ENCODE data around the gene CEP170.

Gene CEP170

DNA sequence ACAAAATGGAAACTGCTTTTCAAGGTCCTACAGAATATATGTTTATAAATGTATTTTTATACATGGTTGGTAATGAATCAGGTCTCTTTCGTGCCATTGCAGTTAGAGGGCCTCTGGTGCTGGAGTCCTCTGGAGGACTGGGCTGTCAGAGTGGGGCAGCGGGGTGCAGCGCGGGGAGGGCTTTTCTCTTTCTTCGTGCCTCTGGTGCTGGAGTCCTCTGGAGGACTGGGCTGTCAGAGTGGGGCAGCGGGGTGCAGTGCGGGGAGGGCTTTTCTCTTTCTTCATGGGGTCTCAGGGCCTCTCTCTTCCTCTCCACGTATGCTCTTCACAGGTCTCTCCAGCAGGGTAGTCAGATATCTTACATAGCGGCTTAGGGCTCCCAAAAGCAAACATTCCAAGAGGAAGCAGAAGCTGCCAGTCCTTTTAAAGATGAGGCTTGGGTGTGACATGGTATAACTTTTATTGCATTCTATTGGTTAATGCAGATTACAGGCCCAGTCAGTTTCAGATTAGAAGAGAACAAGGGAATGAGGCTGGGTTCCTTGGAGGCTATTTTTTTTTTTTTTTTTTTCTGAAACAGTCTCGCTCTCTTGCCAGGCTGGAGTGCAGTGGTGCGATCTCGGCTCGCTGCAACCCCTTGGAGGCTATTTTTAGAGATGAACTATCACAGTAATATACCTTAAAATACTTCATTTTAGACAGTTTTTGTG is 13.8 kb upstream of the CEP170 start:
- DNase-seq (ENCODE audit: low read depth in 1 of 2, low spot score in 1 of 2): no peak

GRCh38 chr1:243267914-243268653 is 13.0 kb upstream of the CEP170 start:
- DNase-seq (ENCODE audit: low read depth in 1 of 2, low spot score in 1 of 2): no peak

GRCh38 chr1:243267471-243267880 is 12.4 kb upstream of the CEP170 start:
- DNase-seq (ENCODE audit: low read depth in 1 of 2, low spot score in 1 of 2): no peak

DNA sequence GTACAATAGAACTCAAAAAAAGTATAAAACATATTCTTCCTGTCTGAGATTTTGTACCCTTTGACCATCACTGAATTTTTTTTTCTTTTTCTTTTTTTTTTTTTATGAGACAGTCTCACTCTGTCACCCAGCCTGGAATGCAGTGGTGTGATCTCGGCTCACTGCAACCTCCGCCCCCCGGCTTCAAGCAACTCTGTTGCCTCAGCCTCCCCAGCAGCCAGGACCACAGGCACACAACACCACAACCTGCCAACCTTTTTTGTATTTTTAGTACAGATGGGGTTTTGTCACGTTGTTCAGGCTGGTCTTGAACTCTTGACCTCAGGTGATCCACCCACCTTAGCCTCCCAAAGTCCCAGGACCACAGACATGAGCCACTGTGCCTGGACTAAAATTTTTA is 11.2 kb upstream of the CEP170 start:
- no peak for DNase-seq (ENCODE audit: low read depth in 1 of 2, low spot score in 1 of 2)

GRCh38 chr1:243264717-243265116 is 9.6 kb upstream of the CEP170 start:
- no peak for DNase-seq (ENCODE audit: low read depth in 1 of 2, low spot score in 1 of 2)

DNA sequence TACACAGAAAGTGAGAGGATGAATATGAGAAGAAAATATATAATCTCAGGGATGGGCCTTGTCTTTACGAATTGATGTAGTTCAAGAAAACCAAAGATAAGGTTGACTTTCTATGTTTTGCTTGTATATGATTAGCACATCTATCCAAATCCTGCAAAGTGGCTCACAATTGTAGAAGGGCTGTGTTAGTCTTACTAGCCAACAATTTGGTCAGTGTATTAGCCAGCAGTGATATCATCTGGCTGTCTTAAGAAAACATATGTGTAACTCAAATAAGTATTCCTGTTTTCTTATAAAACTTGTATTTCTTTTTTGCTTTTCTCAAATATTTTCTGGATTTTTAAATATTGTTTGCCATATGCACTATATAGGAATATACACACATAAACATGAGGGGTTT is 6.3 kb upstream of the CEP170 start:
- DNase-seq (ENCODE audit: low read depth in 1 of 2, low spot score in 1 of 2): no peak

- no peak for DNase-seq (ENCODE audit: low read depth in 1 of 2, low spot score in 1 of 2)
Measured at GRCh38 chr1:243260221-243260880, 5.3 kb upstream of the CEP170 start.

- DNase-seq (ENCODE audit: low read depth in 1 of 2, low spot score in 1 of 2): no peak
Measured at GRCh38 chr1:243258731-243259130, 3.6 kb upstream of the CEP170 start.

- DNase-seq (ENCODE audit: low read depth in 1 of 2, low spot score in 1 of 2): no peak
Measured at GRCh38 chr1:243257189-243257588, 2.1 kb upstream of the CEP170 start.

DNA sequence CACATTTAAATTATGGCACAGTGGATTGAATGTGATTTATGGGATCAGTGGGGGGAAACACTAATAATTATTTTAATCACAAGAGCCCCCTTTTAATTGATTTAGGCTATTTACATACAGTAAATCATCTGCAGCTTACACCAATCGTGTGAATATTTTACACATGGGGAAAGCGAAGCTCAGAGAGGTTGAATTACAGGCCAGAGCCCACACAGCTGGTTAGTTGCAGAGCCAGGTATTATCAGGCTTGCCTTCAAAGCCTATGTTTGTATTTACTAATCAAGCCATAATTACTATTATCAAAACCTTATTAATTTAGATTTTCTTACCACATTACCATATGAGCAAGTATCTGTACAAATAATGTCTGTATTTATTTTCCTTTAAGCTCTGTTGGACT is 1.5 kb upstream of the CEP170 start:
- DNase-seq (ENCODE audit: low read depth in 1 of 2, low spot score in 1 of 2): no peak

DNA sequence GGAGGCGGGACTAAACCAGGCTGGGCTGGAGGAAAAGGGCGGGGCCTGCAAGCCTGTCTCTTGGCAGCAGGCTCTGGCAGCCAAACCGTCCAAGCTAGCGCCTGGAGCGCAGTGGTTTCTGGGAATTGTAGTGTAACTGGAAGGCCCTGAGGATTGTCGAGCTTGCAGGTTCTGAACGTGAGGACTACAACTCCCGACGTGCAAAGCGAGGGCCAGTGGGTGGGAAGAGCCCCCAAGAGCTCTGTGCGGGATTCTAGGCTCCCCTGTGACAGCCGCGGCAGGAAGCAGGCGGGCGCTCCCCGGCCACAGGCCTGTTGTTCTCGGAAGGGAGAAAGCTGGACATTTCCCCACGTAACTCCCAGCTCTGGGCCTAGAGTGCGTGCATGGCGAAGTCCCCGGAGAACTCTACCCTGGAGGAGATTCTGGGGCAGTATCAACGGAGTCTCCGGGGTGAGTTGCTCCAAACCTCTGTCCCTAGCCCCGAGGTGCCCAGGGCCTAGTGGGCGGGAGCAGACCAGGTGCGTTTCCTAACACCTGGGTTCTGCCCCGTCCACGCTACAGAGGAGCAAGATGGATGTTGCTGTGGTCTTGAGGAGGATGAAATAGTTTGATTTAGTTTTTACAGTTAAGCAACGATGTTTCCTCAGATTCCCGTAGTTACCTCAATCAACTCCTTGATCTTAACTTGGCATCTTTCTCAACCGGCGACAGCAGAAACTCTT is 871 bp upstream of the CEP170 start, which contains the start of gene SDCCAG8:
Gene SDCCAG8, plus strand, starts transcription at position 251 of the 722 bp plus-strand sequence. Its CDS starts 133 bp downstream, at position 384.
- DNase-seq (ENCODE audit: low read depth in 1 of 2, low spot score in 1 of 2): peak; percentile 79 to 81

DNA sequence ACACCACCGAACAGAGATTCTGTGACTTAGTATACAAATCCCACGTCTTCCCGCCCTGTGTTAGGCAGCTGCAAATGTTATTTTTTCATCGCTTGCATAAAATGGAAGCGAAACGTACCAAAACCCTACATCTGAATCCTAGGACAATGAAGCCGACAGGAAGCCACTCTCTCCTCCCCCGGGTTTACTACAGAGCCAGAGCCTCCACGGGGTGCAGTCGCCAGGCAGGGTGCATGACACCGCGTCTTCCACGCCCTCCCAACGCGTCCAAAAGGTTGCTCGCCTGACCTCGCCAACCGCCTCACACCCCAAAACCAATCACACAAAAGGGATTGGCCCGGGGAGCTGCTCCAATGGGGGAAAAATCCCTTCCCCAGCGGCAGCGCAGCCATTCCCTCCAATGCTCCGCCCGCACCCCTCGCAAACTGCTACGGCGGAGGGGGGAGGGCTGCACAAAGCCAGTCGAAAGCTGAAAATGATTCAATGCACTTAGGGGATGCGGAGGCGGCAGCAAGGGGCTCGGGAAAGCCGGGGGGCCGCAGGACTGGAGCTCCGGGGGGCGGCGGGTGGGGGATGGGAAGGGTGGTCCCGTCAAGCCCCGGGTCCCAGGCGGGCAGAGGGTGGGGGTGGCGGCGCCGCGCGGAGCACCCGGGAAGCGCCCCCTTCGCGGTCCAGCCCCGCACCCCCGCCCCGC is 701 bp downstream of the CEP170 start:
- peak; percentile 3 to 46 for DNase-seq (ENCODE audit: low read depth in 1 of 2, low spot score in 1 of 2)

DNA sequence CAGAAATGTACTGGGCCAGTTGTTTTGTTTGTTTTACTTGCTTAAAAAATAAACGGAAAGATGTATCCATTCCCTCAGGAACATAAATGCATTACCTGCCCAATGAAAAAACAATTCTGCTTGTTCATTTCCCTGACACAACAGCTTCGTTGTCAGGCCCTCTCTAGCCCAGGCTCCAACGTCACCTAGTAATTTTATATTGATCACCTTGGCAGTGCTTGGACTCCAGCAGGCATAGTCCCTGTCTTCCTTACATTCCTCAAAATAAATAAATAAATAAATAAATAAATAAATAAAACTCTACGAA is 1.2 kb downstream of the CEP170 start:
- DNase-seq (ENCODE audit: low read depth in 1 of 2, low spot score in 1 of 2): no peak

GRCh38 chr1:243253211-243253925 is 1.7 kb downstream of the CEP170 start:
- no peak for DNase-seq (ENCODE audit: low read depth in 1 of 2, low spot score in 1 of 2)

DNA sequence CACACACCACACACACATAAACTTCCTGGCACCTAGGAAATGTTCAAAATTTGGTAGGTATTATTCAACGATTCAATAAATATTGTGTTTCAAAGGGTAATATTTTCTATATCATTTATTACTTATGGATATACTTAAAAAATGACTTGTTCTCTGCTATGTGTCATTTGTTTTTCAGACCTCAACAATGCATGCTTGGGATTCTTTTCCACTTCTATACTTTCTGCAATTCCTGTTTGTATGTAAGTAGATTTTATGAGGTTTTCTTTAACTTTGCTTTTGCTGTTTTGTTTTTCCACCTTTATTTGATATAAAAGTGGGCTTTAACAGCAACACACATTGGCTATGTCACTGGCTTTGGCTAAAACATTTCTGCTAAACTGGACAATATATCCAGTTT is 3.5 kb downstream of the CEP170 start:
- no peak for DNase-seq (ENCODE audit: low read depth in 1 of 2, low spot score in 1 of 2)

DNA sequence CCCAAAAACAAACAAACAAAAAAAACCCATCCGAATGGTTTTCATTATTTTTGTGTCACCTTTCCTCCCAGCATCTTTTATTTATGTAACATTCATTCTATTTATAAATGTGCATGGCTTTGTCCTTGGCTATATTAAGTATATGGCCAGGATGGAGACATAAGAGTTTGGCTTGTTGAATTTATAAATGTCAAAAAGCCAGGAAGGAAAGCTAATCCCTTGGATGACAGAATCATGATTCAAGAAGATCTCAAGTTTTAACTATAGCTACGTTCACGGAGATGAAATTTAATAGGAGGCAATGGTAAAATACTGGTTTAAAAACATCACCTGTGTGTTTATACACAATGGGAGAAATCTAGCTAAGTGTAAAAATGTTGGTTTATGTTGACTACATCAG is 5.0 kb downstream of the CEP170 start:
- DNase-seq (ENCODE audit: low read depth in 1 of 2, low spot score in 1 of 2): no peak

DNA sequence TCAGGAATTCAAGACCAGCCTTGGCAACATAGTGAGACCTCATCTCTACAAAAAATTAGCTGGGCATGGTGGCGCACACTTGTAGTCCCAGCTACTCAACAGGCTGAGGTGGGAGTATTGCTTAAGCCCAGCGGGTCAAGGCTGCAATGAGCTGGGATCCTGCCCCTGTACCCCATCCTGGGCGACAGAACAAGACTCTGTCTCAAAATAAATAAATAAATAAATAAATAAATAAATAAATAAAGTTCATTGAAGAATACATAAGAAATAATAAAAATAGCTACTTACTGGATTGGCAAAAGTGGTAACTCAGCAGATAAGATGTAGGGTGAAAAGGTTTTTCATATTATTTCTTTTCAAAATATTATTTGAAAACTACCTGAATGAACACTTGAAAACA is 5.9 kb downstream of the CEP170 start:
- no peak for DNase-seq (ENCODE audit: low read depth in 1 of 2, low spot score in 1 of 2)

DNA sequence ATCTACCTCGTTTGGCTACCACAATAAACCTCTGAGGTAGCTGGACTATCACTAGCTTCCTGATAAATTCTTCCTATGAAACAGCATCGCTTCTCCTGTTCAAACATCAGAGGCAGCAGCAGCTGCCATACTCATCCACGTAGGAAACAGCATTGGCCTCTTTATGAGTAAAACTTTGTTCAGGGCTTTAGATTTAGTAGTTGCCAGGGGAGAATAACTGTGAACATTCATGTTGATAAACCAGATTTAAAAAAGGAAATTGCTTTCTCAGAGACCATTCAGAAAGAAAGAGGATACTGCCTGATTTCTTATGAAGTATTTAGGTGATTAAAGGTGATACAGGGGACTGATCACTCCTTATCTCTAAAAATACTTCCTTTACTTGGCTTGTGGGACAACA is 7.2 kb downstream of the CEP170 start:
- DNase-seq (ENCODE audit: low read depth in 1 of 2, low spot score in 1 of 2): no peak

GRCh38 chr1:243246916-243247315 is 8.2 kb downstream of the CEP170 start:
- no peak for DNase-seq (ENCODE audit: low read depth in 1 of 2, low spot score in 1 of 2)

DNA sequence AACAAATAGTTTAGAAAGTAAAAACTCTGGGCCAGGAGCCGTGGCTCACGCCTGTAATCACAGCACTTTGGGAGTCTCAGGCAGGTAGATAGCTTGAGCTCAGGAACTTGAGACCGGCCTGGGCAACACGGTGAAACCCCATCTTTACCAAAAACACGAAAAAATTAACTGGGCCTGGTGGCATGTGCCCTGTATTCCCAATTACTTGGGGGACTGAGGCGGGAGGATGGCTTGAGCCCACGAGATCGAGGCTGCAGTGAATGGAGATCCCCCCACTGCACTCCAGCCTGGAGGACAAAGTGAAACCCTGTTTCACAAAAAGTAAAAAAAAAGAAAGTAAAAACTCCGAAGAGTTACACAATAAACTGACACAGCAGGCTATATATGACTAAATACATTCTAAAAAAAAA is 10.6 kb downstream of the CEP170 start:
- no peak for DNase-seq (ENCODE audit: low read depth in 1 of 2, low spot score in 1 of 2)

All from stimulated activated CD4-positive, alpha-beta T cell treated with anti-CD3 and anti-CD28 coated beads, Interleukin-15, amount 100 ng/mL, for 1 hour (primary cell).